Pancreas (tissue), 10 donors: Measurements from ENCODE around the gene LUC7L2. TPM values are rescaled to one million over a fixed set of nuclear protein-coding genes. Genes with fewer than 3 reads are reported as not detected.
"Not testable (repeated sequence)": the region's sequence is repeated elsewhere in the genome, so short reads cannot be mapped to it uniquely, and the experiment has no call there.

Source experiments
- ATAC-seq, 4 donors: fragments of 200-7000 bp; cut with Tn5 transposase; one replicate each; pipeline versions ENCODE4 v1.8.0 to v1.9.1; 2020; ENCODE audit warnings: mild to moderate bottlenecking in 4 of 4, moderate library complexity in 4 of 4
- DNase-seq, 6 donors: peaks; one replicate each; pipeline ENCODE4 v3.0.0-alpha.2; 2020
- FAIRE-seq: peaks from 2 replicates; lab custom pipeline; 2012; peaks lifted over from hg19 to GRCh38; lab: Jason Lieb, UNC
- H3K27ac ChIP-seq, 4 donors: fragments of 200-600 bp; sonication (generic); 1 replicate in 3 of 4; 2 replicates in 1 of 4; pipeline versions ENCODE4 v1.5.0 to v1.8.0; 2020
- H3K27me3 ChIP-seq, 4 donors: fragments of 200-600 bp; one replicate each; pipeline ENCODE4 v1.8.0; 2021
- H3K36me3 ChIP-seq, 3 donors: fragments of 200-600 bp; sonication (generic) in 1 of 3; one replicate each; pipeline versions ENCODE4 v1.5.0 to v1.8.0; 2020 to 2021
- H3K4me1 ChIP-seq, 3 donors: fragments of 200-600 bp; one replicate each; pipeline ENCODE4 v1.8.0; 2021
- H3K4me3 ChIP-seq, 4 donors: fragments of 200-600 bp; sonication (generic) in 2 of 4; one replicate each; pipeline versions ENCODE4 v1.5.0 to v1.8.0; 2020 to 2021
- H3K9me3 ChIP-seq, 4 donors: fragments of 200-600 bp; one replicate each; pipeline ENCODE4 v1.8.0; 2021
- WGBS, 2 donors: extraction: QIAGEN DNeasy Blood & Tissue Kit; methylation state at CpG; one replicate each; pipeline ENCODE4 v1.1.7; 2013; 5-methylcytosine and 5-hydroxymethylcytosine counted together
- intact Hi-C, 3 donors: fragments of 100-400 bp; cut with DNase I; formaldehyde crosslinking; loops; one replicate each; pipeline versions ENCODE4 v1.11.1 to v1.14.2; 2022
- polyA plus RNA-seq, 2 donors: library from polyadenylated mRNA; stranded (reverse); fragments of 200-250 nt; gene quantifications; one replicate each; pipeline ENCODE4 v1.2.3, GENCODE V29; 2013
- total RNA-seq, 6 donors: library from RNA; stranded (reverse); fragmentation: NEBNext Ultra II Directional in 4 of 6; extraction: Animal tissue kit (Norgen Biotek cat#: 25700) in 4 of 6; gene quantifications; one replicate each; pipeline versions ENCODE4 v1.2.1 to v1.2.4, GENCODE V29; 2021 to 2023
- TF ChIP-seq, protein P1 (sequence below), 4 donors: fragments of 200-600 bp; sonication (generic) in 3 of 4; IDR thresholded peaks; one replicate each; pipeline versions ENCODE4 v1.5.0 to v1.8.0; 2021; ENCODE audit warnings: antibody characterized with exemption in 4 of 4
- donor health status: healthy with polysubstance abuse.
- donor health status: DM: no; HTN: no; CAD: no; lungs with moderate emphysema.
- donor health status: DM: no; HTN: no; CAD: no.
- donor health status: control.
- donor health status: control.
- donor health status: Bipolar disorder and iron deficiency.
- donor health status: DM: yes; HTN: yes; CAD: no.
- donor health status: DM: no; HTN: no; CAD: no.
- donor health status: DM: no; HTN: no; CAD: no.
- donor health status: DM: yes; HTN: yes; CAD: no.

Gene LUC7L2
- total and polyA plus RNA-seq, 8 donors: 30.0 to 71.1 (median 39.2) TPM

- H3K27ac ChIP-seq, H3K4me3 ChIP-seq, DNase-seq, H3K27me3 ChIP-seq, intact Hi-C loops, H3K9me3 ChIP-seq, FAIRE-seq, H3K36me3 ChIP-seq, ATAC-seq: not testable (repeated sequence)
- H3K4me1 ChIP-seq: peaks cover 0 to 12% (median 0%) of the 10 kb centered on the region in 3 donors
- WGBS, 2 donors: 74 to 87% methylated on average over 5 of the region's 5 CpGs
Observed at GRCh38 chr7:139468281-139468680, 108.6 kb downstream of the LUC7L2 start.

DNA sequence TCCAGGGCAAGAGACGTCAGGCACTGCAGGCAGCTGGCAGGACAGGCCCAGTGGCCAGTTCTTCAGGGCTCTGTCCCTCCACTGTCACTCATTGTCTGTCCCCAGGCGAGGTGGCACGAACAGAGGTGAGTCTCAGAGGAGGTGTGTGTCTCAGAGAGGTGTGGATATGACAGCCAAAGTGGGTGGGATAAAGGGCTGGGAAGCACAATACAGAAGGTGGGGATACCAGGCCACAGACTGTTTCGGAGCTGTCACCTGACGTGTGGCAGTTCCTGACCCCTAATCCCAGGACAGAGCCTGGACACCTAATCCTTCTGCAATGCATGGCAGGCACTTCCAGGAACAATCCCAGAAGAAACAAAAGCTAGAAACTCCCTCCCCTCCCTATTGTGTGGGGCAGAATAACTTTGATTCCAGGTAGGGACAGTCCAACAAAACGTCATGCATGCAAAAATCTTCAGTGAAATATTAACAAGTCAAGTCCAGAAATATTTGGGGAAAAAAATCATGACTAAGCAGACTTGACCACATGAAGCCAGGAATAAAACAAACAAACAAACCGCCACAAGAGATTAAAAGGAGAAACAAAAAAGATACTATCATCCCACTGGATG, 112.2 kb downstream of the LUC7L2 start:
- Histone ChIP-seq H3K4me3 (no peak overlapping the region), H3K4me1 (peaks cover 0 to 12% (median 0%) of the 10 kb centered on the region in 3 donors), H3K27ac (peak overlapping the region in 2 of 4 donors; percentile 67 to 71), H3K9me3 (no peaks in the 10 kb centered on the region), H3K27me3 (no peaks in the 10 kb centered on the region), H3K36me3 (no peaks in the 10 kb centered on the region)
- intact Hi-C loops: no loop called here
- FAIRE-seq: no peak
- peak in 3 of 4 donors; percentile 75 to 94 (median 90) for ATAC-seq
- DNase-seq: peak in 2 of 6 donors; percentile 16 to 29
- WGBS, 2 donors: 39 to 44% methylated on average over 7 of the region's 7 CpGs
- TF ChIP-seq, protein P1, sequence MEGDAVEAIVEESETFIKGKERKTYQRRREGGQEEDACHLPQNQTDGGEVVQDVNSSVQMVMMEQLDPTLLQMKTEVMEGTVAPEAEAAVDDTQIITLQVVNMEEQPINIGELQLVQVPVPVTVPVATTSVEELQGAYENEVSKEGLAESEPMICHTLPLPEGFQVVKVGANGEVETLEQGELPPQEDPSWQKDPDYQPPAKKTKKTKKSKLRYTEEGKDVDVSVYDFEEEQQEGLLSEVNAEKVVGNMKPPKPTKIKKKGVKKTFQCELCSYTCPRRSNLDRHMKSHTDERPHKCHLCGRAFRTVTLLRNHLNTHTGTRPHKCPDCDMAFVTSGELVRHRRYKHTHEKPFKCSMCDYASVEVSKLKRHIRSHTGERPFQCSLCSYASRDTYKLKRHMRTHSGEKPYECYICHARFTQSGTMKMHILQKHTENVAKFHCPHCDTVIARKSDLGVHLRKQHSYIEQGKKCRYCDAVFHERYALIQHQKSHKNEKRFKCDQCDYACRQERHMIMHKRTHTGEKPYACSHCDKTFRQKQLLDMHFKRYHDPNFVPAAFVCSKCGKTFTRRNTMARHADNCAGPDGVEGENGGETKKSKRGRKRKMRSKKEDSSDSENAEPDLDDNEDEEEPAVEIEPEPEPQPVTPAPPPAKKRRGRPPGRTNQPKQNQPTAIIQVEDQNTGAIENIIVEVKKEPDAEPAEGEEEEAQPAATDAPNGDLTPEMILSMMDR (IDR thresholded peaks at IDR 0.05): no peak

Other genes starting within 250 kb of the LUC7L2 start
- gene UBN2, start 128.7 kb upstream of the LUC7L2 start, total RNA-seq: 10 to 100 TPM; 11.5 to 20.3 (median 16.6) TPM
- 1 to 10 TPM; 2.9 to 3.4 TPM for gene UBN2, start 128.7 kb upstream of the LUC7L2 start, polyA plus RNA-seq
- gene FMC1, start 18.6 kb upstream of the LUC7L2 start, total RNA-seq: 10 to 100 TPM in 1 of 6 donors, 1 to 10 TPM in 5; 6.8 to 13.0 (median 7.9) TPM
- 10 to 100 TPM; 16.6 to 23.6 TPM for gene FMC1, start 18.6 kb upstream of the LUC7L2 start, polyA plus RNA-seq
- gene KLRG2, start 123.8 kb downstream of the LUC7L2 start, total RNA-seq: 1 to 10 TPM in 1 of 6 donors, under 1 TPM in 3, not detected in 2; 0.12 to 1.9 (median 0.14) TPM
- under 1 TPM in 1 of 2 donors, not detected in 1; 0.02 TPM for gene KLRG2, start 123.8 kb downstream of the LUC7L2 start, polyA plus RNA-seq
- not detected for gene CLEC2L, start 163.8 kb downstream of the LUC7L2 start, total RNA-seq
- gene CLEC2L, start 163.8 kb downstream of the LUC7L2 start, polyA plus RNA-seq: not detected